Activated naive CD4-positive, alpha-beta T cell treated with anti-CD3 and anti-CD28 coated beads, Interleukin-2, amount 10 ng/mL, durations not matched to agents 7 days and 5 days (primary cell): ENCODE data around the gene HDAC5.
A peak's percentile ranks its signal among the peaks of the same experiment; 100 is the strongest.
"Not testable (repeated sequence)": the region's sequence is repeated elsewhere in the genome, so short reads cannot be mapped to it uniquely, and the experiment has no call there.

ENCODE experiments used
- CTCF ChIA-PET: fragments of 350-600 bp; sonication (Branson Sonifier 250); formaldehyde crosslinking; loops from one replicate; lab custom pipeline; 2021; ENCODE audit warnings: antibody characterized with exemption; lab: Charles Lee
- DNase-seq: peaks from one replicate; pipeline ENCODE4 v3.0.0-alpha.2; 2020
- H3K27ac Mint-ChIP-seq: one replicate; pipeline ENCODE4 v1.8.0; 2021; ENCODE audit warnings: mild to moderate bottlenecking, moderate library complexity, mixed read lengths
- H3K27me3 Mint-ChIP-seq: one replicate; pipeline ENCODE4 v1.8.0; 2021; ENCODE audit warnings: mild to moderate bottlenecking, mixed read lengths
- H3K36me3 Mint-ChIP-seq: one replicate; pipeline ENCODE4 v1.8.0; 2021; ENCODE audit warnings: mixed read lengths
- H3K4me1 Mint-ChIP-seq: one replicate; pipeline ENCODE4 v1.8.0; 2021; ENCODE audit warnings: mixed read lengths
- H3K4me3 Mint-ChIP-seq: one replicate; pipeline ENCODE4 v1.8.0; 2021; ENCODE audit warnings: mild to moderate bottlenecking, moderate library complexity, mixed read lengths
- H3K9me3 Mint-ChIP-seq: one replicate; pipeline ENCODE4 v1.8.0; 2021; ENCODE audit warnings: mixed read lengths

Gene HDAC5

DNA sequence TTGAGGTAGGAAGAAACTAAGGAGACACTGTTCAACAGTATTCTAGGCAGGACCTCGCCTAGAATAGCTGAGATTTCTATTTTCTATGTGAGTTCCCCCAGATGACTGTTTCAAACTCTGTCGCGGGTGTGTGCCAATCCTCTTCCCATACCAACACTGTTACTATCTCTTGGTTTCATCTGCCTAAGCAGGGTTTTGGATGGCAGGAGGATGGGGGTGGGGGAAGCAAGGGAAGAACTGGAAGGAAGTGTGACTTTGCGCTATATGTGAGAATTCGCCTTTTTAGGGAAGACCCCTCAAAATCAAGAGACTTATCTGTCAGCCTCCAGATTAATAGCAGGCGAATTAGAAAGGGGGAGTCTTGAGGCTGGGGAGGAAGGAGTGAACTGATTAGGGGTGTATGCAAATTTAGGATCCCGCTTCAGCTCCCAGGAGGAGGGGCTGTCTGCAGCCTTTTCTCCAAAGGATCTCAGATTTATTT is 53.4 kb downstream of the HDAC5 start:
- Mint-ChIP-seq H3K4me3 (peak overlapping the region; percentile 88), H3K27ac (peak overlapping the region; percentile 90), H3K9me3 (no peaks in the 10 kb centered on the region), H3K36me3 (peaks cover 7% of the 10 kb centered on the region), H3K27me3 (no peaks in the 10 kb centered on the region), H3K4me1 (peaks cover 51% of the 10 kb centered on the region)
- no peak for DNase-seq
- CTCF ChIA-PET = interaction anchor here (0.9 to 1.2 kb wide), 2 partner anchors 14 kb away, joined by 4 to 5 read pairs; no protein-coding TSS in a partner anchor

DNA sequence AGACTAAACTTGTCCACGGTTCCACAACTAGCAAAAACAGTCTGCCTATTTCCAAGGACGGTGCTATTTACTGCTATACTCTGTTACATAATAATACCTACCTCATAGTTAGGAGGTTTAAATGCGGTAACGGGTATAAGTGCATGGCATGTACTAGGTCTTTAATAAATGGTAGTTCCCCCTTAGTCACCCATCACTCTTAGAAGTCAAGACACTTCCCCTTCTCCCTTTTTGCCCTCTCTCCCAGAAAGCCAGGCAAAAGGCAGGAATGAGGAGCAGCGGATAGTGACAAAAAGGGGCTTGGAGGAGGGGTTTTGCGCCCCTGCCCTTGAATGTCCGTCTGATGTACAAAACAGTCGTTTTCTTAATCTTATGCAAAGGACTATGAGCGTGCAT is 55.9 kb downstream of the HDAC5 start:
- Mint-ChIP-seq H3K4me3 (peak overlapping the region; percentile 88), H3K36me3 (peaks cover 14% of the 10 kb centered on the region), H3K9me3 (no peaks in the 10 kb centered on the region), H3K4me1 (peaks cover 61% of the 10 kb centered on the region), H3K27me3 (no peaks in the 10 kb centered on the region), H3K27ac (peak overlapping the region; percentile 94)
- CTCF ChIA-PET = interaction anchor here (1.4 kb wide), 1 partner anchor 143 kb away, joined by 3 read pairs; no protein-coding TSS in a partner anchor
- no peak for DNase-seq

DNA sequence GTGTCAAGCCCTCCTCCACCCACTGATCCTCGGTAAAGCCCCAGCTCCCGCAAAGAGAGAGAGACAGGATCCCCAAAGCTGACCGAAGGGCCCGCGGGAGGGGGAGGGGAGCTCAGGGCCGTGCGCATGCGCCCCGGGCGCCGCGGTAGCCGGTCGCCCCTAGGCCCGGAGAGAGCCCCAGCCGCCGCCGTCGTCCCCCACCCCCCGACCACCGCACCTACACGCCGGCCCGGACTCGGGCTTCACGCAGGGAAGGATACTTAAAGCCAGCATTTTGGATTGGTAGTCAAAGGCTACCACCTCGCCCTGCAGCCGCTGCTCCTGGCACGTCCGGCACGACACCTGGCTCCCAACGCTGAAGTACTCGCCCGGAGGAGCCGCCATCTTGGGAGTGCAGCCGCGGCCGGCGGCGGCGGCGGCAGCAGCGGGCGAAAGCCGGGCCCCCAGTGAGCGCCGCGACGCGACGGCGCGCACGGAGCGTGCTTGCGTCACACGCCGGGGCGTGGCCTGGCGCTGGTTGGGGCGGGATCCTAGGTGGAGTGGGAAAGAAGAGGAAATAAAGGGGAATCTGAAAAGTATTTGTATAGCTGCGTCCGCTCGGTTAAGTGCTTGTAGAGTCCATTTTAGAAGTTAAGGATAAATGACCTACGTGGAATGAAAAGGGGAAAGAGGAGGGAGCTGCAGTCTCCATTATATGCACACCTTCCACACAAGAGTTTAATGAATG is 57.1 kb downstream of the HDAC5 start, which contains the start of gene LSM12:
TSS of gene LSM12 (minus strand) at position 468 of the 727 bp plus-strand sequence. CDS start at position 384, 84 bp downstream.
- peak within 1 kb of the TSS; percentile 88 for H3K4me3 Mint-ChIP-seq
- peak within 1 kb of the TSS; percentile 94 for H3K27ac Mint-ChIP-seq
- no peaks in the 10 kb centered on the region for H3K9me3 Mint-ChIP-seq
- H3K27me3 Mint-ChIP-seq = no peaks in the 10 kb centered on the region
- peak; percentile 92 for DNase-seq
- H3K36me3 Mint-ChIP-seq = peaks cover 22% of the 10 kb centered on the region
- H3K4me1 Mint-ChIP-seq = peaks cover 60% of the 10 kb centered on the region
- CTCF ChIA-PET = interaction anchor here (0.9 to 1.5 kb wide), 4 partner anchors 17 to 144 kb away, joined by 3 to 5 read pairs (median 4); no protein-coding TSS in a partner anchor

DNA sequence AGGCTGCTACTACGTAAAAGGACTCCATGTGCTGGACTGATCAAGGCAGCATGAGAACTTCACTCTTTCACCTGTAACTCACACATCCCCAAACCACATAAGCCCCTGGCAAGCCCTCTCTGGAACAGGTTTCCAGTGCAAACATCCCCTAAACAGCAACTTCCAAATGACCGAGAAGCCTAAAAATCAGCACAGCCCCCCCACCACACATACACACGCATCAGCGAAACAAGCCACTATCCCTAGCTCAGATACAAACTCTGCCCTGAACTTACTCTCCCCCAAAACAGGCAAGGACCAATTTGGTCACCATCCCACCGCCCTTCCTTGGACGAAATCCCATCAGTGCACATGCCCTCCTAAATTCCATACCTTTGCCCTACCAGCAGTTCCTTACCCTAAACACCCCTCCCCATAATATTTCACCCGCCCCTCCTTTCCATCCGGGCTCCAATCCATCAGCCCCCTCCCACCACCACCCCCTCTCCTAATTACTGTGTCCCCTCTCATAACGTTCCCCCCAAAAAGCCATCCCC is 57.7 kb downstream of the HDAC5 start:
- peak; percentile 40 for DNase-seq
- Mint-ChIP-seq H3K27me3 (no peaks in the 10 kb centered on the region), H3K4me3 (peak overlapping the region; percentile 88), H3K4me1 (peaks cover 55% of the 10 kb centered on the region), H3K9me3 (no peaks in the 10 kb centered on the region), H3K27ac (peak overlapping the region; percentile 94), H3K36me3 (peaks cover 25% of the 10 kb centered on the region)
- CTCF ChIA-PET = interaction anchor here (0.9 to 1.5 kb wide), 2 partner anchors 18 to 22 kb away, joined by 3 to 5 read pairs; no protein-coding TSS in a partner anchor

DNA sequence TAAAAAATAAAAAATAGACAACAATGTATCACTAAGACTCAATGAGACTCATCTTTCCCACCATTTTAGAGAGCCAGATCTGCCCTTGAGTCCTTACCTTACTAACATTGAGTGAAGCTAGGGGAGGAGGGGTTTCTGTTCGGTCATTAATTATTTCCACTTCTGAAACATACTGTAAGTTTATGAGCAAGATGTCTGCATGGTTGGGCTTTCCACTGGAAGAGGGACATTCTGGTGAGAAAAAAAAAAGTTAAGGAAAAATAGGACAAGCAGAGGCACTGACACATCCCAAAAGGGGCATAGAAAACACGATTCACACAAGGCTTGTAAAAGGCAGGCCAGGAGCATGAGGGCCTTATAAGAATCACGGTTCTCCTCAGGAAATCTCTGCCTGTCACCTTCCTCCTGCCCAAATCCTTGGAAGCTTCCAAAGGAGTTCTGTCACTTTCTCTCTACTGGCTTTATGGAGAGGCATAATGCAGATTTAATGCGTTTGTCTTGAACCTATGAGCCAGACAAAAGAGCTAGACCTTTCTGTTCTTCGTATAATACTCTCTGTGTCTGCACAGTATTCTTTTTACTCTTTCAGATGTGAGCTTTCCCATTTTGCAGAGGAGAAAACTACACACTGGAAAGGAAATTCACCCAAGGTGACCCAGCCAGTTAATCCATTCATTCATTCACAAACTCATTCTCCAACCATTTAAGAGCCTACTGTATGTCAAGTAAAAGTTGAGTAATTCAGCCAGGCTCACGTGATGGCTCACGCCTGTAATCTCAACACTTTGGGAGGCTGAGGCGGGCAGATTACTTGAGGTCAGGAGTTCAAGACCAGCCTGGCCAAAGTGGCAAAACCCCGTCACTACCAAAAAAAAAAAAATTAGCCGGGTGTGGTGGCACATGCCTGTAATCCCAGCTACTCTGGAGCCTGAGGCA is 59.5 kb downstream of the HDAC5 start:
- peaks cover 40% of the 10 kb centered on the region for H3K36me3 Mint-ChIP-seq
- peaks cover 60% of the 10 kb centered on the region for H3K4me1 Mint-ChIP-seq
- no peaks in the 10 kb centered on the region for H3K27me3 Mint-ChIP-seq
- no peaks in the 10 kb centered on the region for H3K9me3 Mint-ChIP-seq
- peak overlapping the region; percentile 1 for H3K4me3 Mint-ChIP-seq
- CTCF ChIA-PET = interaction anchor here (0.9 kb wide), 1 partner anchor 36 kb away, joined by 4 read pairs; no protein-coding TSS in a partner anchor
- DNase-seq = no peak
- peak overlapping the region; percentile 64 for H3K27ac Mint-ChIP-seq

DNA sequence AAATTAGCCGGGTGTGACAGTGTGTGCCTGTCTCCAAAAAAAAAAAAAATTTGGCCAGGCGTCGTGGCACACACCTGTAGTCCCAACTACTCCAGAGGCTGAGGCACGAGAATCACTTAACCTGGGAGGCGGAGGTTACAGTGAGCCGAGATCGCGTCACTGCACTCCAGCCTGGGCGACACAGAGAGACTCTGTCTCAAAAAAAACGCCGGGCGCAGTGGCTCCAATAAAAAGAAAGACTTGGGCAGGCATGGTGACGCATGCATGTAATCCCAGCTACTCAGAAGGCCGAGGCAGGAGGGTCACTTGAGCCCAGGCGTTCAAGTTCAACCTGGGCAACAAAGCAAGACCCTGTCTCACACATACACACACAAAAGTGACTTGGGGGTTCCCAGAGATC is 60.6 kb downstream of the HDAC5 start:
- H3K9me3 Mint-ChIP-seq = no peaks in the 10 kb centered on the region
- H3K4me3 Mint-ChIP-seq = no peak overlapping the region
- H3K27ac Mint-ChIP-seq = no peak overlapping the region
- H3K4me1 Mint-ChIP-seq = peaks cover 59% of the 10 kb centered on the region
- DNase-seq = no peak
- CTCF ChIA-PET = no interaction called here
- no peaks in the 10 kb centered on the region for H3K27me3 Mint-ChIP-seq
- peaks cover 49% of the 10 kb centered on the region for H3K36me3 Mint-ChIP-seq

DNA sequence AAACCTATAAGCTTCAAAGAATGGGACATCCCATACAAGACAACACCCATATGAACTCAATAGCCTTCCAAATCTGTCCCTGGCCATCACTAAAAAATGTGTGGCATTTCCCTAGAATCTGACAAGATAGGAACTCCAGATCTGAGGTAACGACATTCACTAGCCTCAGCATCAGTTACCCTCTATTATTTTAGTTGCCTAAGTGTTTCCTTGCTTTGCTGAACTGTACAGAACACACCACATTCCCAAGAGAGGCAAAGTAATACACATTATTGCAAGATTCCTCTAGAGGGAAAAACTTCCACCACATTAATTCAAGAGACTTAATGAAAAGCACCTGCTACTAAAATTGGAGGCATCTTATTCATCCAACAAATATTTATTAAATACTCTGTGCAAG is 62.0 kb downstream of the HDAC5 start:
- Mint-ChIP-seq H3K27ac (no peak overlapping the region), H3K36me3 (peaks cover 51% of the 10 kb centered on the region), H3K4me3 (no peak overlapping the region), H3K27me3 (no peaks in the 10 kb centered on the region), H3K9me3 (no peaks in the 10 kb centered on the region), H3K4me1 (peaks cover 48% of the 10 kb centered on the region)
- CTCF ChIA-PET = interaction anchor here (1.3 kb wide), 1 partner anchor 10 kb away, joined by 3 read pairs; no protein-coding TSS in a partner anchor
- DNase-seq = no peak

DNA sequence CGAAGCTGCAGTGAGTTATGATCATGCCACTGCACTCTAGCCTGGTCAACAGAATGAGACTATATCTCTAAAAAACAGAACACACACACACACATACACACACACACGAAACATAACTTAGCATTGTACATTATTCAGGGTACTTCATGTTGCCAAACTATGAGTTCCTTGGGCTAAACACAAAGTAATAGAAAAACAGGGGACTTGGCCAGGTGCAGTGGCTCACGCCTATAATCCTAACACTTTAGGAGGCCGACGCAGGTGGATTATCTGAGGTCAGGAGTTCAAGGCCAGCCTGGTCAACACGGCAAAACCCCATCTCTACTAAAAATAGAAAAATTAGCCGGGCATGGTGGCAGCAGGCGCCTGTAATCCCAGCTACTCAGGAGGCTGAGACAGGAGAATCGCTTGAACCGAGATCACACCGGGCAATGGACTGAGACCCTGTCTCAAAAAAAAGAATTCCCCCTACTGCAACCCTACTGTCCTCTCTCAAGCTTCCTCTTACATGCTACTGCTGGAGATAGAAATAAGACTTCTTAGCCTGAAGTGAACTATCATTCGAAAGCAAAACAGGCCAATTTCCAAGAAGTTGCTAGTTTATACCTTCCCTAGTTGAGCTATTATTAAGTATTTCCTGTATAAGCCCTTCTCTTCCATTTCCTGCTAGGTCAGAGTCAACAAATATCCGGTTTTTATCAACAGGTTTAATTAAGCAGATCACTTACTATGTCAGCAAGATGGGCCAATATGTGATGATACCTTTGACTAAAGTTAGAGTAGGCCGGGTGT is 64.1 kb downstream of the HDAC5 start:
- no peak for DNase-seq
- CTCF ChIA-PET = interaction anchor here (1.0 kb wide), 1 partner anchor 181 kb away, joined by 3 read pairs; no protein-coding TSS in a partner anchor
- Mint-ChIP-seq H3K9me3 (no peaks in the 10 kb centered on the region), H3K36me3 (peaks cover 50% of the 10 kb centered on the region), H3K27ac (peak overlapping the region; percentile 71), H3K27me3 (no peaks in the 10 kb centered on the region), H3K4me1 (peaks cover 40% of the 10 kb centered on the region), H3K4me3 (no peak overlapping the region)

DNA sequence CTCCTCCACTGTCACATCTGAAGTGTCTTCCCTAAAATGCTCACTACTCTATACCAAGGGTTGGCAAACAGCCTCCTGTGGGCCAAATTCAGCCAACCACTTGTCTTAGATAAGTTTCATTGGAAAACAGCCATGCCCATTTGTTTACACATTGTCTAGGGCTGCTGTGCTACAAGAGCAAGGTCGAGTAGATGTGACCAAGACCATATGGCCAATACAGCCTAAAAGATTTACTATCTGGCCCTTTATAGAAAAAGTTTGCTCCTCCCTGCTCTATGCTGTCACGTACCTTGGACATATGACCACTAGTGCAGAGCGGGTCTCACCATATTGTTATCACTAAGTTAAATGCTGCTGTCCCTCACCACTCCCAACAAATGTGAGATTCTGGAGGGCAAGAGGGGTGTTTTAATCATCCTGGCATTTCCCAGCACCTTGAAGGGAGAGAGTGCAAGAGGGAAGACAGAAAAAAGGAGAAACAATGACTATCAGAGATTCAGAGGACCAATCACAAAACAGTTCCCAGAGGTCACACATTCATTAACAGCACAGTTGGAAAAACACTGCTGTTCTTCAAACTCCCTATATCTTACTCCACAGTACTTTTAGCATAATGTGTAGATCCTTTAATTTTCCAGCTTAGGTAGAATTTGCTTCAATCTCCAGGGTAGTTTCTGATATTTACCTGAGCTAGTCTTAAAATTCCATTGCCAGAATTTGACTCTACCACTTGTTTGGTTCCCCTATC is 70.1 kb downstream of the HDAC5 start:
- Mint-ChIP-seq H3K4me1 (no peaks in the 10 kb centered on the region), H3K9me3 (no peaks in the 10 kb centered on the region), H3K36me3 (peaks cover 35% of the 10 kb centered on the region), H3K4me3 (no peak overlapping the region), H3K27me3 (no peaks in the 10 kb centered on the region), H3K27ac (no peak overlapping the region)
- CTCF ChIA-PET = no interaction called here
- no peak for DNase-seq

DNA sequence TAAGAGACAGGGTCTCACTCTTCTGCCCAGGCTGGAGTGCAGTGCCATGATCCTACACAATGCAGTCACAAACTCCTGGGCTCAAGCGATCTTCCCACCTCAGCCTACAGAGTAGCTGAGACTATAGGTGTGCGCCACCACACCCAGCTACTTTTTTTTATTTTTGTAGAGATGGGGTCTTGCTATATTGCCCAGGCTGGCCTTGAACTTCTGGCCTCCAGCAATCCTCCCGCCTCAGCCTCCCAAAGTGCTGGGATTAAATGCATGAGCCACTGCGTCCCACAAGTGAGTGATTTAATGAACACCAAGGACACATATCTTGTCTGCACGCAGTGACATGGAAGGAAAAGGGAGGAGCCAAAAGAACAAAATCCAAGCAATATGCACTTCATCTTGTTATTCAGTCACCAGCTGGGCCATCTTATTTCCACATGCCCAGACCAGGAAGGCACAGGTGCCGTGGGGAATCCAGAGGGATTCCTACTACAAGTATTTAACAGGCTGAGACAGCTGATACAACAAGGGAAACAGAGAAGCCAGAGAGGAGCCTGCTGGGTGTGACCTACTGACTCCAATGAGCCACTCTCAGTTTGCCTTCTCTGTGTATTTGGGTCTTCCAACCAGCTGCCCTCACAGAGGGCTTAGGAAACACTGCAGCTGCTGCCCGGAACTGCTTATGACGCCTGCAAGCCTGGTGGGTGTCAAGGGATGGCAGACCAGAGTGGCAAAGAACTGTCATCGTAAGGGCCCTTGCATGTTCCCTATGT is 74.0 kb downstream of the HDAC5 start:
- Mint-ChIP-seq H3K4me1 (no peaks in the 10 kb centered on the region), H3K27me3 (no peaks in the 10 kb centered on the region), H3K4me3 (no peak overlapping the region), H3K36me3 (peaks cover 36% of the 10 kb centered on the region), H3K9me3 (no peaks in the 10 kb centered on the region), H3K27ac (no peak overlapping the region)
- no peak for DNase-seq
- CTCF ChIA-PET = interaction anchor here (1.5 to 1.7 kb wide), 2 partner anchors 9 to 171 kb away, joined by 5 to 6 read pairs; no protein-coding TSS in a partner anchor

DNA sequence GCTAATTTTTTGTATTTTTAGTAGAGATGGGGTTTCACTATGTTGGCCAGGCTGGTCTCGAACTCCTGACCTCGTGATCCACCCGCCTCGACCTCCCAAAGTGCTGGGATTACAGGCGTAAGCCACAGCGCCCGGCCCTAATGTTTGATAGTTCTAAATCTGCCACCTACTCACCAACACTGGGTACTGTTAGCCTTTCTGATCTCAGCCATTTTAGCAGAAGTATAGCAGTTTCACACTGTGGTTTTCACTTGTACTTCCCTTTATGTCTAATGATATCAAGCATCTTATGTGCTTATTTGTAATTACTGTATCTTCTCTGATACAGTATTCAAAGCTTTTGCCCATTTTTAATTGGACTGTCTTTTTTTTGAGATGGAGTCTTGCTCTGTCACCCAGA is 76.5 kb downstream of the HDAC5 start:
- H3K4me1 Mint-ChIP-seq = not testable (repeated sequence)

DNA sequence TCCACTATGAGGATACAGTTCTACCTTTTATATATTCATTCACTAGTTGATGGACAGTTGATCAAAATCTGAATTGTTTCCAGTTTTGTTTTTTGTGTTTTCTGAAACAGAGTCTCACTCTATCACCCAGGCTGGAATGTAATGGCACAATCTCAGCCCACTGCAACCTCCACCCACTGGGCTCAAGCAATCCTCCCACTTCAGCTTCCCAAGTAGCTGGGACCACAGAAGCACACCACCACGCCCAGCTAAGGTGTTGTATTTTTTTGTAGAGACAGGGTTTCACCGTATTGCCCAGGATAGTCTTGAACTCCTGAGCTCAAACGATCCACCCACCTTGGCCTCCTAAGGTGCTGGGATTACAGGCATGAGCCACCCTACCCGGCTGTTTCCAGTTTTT is 78.0 kb downstream of the HDAC5 start:
- CTCF ChIA-PET = no interaction called here
- H3K27me3 Mint-ChIP-seq = no peaks in the 10 kb centered on the region
- DNase-seq = no peak
- no peaks in the 10 kb centered on the region for H3K9me3 Mint-ChIP-seq
- H3K36me3 Mint-ChIP-seq = peaks cover 22% of the 10 kb centered on the region
- no peak overlapping the region for H3K27ac Mint-ChIP-seq
- peaks cover 11% of the 10 kb centered on the region for H3K4me1 Mint-ChIP-seq
- no peak overlapping the region for H3K4me3 Mint-ChIP-seq

More for the DNA sequence above, 76.5 kb downstream of the HDAC5 start:
- H3K27ac Mint-ChIP-seq, DNase-seq, H3K27me3 Mint-ChIP-seq, CTCF ChIA-PET, H3K4me3 Mint-ChIP-seq, H3K9me3 Mint-ChIP-seq: not testable (repeated sequence)
- H3K36me3 Mint-ChIP-seq = peaks cover 20% of the 10 kb centered on the region
